ENCODE data around the gene SYNGAP1. TPM values are rescaled to one million over a fixed set of nuclear protein-coding genes. Genes with fewer than 3 reads are reported as not detected.
A peak's percentile ranks its signal among the peaks of the same experiment; 100 is the strongest.

SYNGAP1 gene
- total and polyA plus RNA-seq, 9 of the 15 experiments (the other 6 are each of a cell fraction or from before 2014, with no cell fraction given) = 0.01 to 22.8 (median 3.2) TPM

DNA sequence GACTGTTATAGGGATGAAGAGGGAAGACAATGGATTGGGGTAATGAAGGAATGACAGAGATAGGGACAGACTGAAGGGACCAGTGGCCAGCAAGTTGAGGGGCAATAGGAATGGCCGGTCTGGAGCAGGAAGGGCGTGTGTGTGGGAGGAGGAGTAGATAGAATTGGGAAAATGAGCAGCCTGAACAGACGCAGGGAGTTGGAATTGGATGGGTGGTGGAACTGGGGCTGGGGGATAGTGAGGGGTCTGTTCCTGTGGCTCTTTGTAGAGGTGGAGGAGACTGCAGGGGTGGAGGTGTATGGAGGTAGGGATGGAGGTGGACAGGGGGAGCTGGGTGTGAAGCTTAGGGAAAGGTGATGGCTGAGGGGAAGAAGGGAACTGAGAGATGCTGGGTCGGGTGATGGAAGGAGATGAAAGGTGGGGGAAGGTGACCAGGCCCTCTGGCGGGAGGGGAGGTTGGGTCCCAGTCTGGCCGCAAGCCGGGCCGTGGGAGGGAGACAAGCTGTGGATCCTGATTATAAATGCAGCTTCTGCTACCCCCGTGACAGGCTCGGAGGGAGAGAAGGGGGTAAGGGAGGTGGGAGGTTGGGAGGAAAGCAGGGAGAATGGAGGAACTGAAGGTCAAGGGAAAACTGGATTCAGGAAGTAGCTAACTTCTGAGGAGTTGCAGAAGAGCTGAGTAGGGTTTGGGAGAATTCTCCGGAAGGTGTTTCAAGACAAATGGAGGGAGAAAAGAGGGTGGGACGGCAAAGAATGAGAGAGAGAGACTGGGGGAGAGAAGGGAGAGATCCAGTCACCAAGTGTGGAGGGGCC lies 5.2 kb downstream of the SYNGAP1 start (continued):
- TF ChIP-seq, protein P1, sequence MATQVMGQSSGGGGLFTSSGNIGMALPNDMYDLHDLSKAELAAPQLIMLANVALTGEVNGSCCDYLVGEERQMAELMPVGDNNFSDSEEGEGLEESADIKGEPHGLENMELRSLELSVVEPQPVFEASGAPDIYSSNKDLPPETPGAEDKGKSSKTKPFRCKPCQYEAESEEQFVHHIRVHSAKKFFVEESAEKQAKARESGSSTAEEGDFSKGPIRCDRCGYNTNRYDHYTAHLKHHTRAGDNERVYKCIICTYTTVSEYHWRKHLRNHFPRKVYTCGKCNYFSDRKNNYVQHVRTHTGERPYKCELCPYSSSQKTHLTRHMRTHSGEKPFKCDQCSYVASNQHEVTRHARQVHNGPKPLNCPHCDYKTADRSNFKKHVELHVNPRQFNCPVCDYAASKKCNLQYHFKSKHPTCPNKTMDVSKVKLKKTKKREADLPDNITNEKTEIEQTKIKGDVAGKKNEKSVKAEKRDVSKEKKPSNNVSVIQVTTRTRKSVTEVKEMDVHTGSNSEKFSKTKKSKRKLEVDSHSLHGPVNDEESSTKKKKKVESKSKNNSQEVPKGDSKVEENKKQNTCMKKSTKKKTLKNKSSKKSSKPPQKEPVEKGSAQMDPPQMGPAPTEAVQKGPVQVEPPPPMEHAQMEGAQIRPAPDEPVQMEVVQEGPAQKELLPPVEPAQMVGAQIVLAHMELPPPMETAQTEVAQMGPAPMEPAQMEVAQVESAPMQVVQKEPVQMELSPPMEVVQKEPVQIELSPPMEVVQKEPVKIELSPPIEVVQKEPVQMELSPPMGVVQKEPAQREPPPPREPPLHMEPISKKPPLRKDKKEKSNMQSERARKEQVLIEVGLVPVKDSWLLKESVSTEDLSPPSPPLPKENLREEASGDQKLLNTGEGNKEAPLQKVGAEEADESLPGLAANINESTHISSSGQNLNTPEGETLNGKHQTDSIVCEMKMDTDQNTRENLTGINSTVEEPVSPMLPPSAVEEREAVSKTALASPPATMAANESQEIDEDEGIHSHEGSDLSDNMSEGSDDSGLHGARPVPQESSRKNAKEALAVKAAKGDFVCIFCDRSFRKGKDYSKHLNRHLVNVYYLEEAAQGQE (IDR thresholded peaks at IDR 0.05; ENCODE audit: borderline replicate concordance) = peak; percentile 17; the same call in 1 of the 2 replicates
- TF ChIP-seq, protein P1 (CRISPR knock-in tag; IDR thresholded peaks at IDR 0.05; ENCODE audit: low read depth) = no peak
- peak; percentile 87 for TF ChIP-seq BRD9 (IDR thresholded peaks at IDR 0.05; ENCODE audit: low read depth, partially characterized antibody)
- 0 out of 2 replicates have a peak, but pooled peaks have one; percentile 29 for TF ChIP-seq EP300 (IDR thresholded peaks at IDR 0.05; ENCODE audit: low read length)
- TF ChIP-seq NFRKB (IDR thresholded peaks at IDR 0.05; ENCODE audit: low read depth) = peak; percentile 94
- no peak for TF ChIP-seq MAFF (IDR thresholded peaks at IDR 0.05; ENCODE audit: low read length)
- TF ChIP-seq, protein P2, sequence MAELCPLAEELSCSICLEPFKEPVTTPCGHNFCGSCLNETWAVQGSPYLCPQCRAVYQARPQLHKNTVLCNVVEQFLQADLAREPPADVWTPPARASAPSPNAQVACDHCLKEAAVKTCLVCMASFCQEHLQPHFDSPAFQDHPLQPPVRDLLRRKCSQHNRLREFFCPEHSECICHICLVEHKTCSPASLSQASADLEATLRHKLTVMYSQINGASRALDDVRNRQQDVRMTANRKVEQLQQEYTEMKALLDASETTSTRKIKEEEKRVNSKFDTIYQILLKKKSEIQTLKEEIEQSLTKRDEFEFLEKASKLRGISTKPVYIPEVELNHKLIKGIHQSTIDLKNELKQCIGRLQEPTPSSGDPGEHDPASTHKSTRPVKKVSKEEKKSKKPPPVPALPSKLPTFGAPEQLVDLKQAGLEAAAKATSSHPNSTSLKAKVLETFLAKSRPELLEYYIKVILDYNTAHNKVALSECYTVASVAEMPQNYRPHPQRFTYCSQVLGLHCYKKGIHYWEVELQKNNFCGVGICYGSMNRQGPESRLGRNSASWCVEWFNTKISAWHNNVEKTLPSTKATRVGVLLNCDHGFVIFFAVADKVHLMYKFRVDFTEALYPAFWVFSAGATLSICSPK (IDR thresholded peaks at IDR 0.05; ENCODE audit: borderline replicate concordance) = peak; percentile 90; the same call in 1 of the 2 replicates
- TF ChIP-seq, protein P3, sequence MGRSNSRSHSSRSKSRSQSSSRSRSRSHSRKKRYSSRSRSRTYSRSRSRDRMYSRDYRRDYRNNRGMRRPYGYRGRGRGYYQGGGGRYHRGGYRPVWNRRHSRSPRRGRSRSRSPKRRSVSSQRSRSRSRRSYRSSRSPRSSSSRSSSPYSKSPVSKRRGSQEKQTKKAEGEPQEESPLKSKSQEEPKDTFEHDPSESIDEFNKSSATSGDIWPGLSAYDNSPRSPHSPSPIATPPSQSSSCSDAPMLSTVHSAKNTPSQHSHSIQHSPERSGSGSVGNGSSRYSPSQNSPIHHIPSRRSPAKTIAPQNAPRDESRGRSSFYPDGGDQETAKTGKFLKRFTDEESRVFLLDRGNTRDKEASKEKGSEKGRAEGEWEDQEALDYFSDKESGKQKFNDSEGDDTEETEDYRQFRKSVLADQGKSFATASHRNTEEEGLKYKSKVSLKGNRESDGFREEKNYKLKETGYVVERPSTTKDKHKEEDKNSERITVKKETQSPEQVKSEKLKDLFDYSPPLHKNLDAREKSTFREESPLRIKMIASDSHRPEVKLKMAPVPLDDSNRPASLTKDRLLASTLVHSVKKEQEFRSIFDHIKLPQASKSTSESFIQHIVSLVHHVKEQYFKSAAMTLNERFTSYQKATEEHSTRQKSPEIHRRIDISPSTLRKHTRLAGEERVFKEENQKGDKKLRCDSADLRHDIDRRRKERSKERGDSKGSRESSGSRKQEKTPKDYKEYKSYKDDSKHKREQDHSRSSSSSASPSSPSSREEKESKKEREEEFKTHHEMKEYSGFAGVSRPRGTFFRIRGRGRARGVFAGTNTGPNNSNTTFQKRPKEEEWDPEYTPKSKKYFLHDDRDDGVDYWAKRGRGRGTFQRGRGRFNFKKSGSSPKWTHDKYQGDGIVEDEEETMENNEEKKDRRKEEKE (IDR thresholded peaks at IDR 0.05; ENCODE audit: borderline replicate concordance in 1 of 2, control insufficient read depth in 1 of 2, low read depth in 2 of 2, low read length in 1 of 2) = 0 out of 4 replicates have a peak, but pooled peaks of 1 of the 2 experiments have one; percentile 47
- no peak for TF ChIP-seq ZNF324 (CRISPR knock-in tag; IDR thresholded peaks at IDR 0.05)
- TF ChIP-seq NBN (IDR thresholded peaks at IDR 0.05; ENCODE audit: low read depth) = peak; percentile 80; the same call in 1 of the 2 replicates
- TF ChIP-seq KHSRP (IDR thresholded peaks at IDR 0.05) = 0 out of 2 replicates have a peak, but pooled peaks have one; percentile 37
